Thyroid gland (tissue), 4 donors: Measurements from ENCODE around the gene LDAH. TPM values are rescaled to one million over a fixed set of nuclear protein-coding genes. Genes with fewer than 3 reads are reported as not detected.

Experiments used
- DNase-seq, 2 donors: peaks; one replicate each; pipeline ENCODE4 v3.0.0-alpha.2; 2019
- H3K27ac ChIP-seq, 3 donors: fragments of 200-600 bp; sonication (generic); 1 replicate in 2 of 3; 2 replicates in 1 of 3; pipeline ENCODE4 v1.5.1; 2016 to 2019; ENCODE audit warnings: mild to moderate bottlenecking in 1 of 3, moderate library complexity in 1 of 3
- H3K27me3 ChIP-seq: fragments of 200-600 bp; sonication (generic); one replicate; pipeline ENCODE4 v1.5.1; 2019
- H3K36me3 ChIP-seq, 2 donors: fragments of 200-600 bp; sonication (generic); one replicate each; pipeline ENCODE4 v1.5.1; 2016 to 2019
- H3K4me1 ChIP-seq, 2 donors: fragments of 200-600 bp; sonication (generic); one replicate each; pipeline ENCODE4 v1.5.1; 2017 to 2019
- H3K4me3 ChIP-seq, 3 donors: fragments of 200-600 bp; sonication (generic); replicated peaks in 1 of 3; 1 replicate in 2 of 3; 2 replicates in 1 of 3; pipeline ENCODE4 v1.5.1; 2016; ENCODE audit warnings: mild to moderate bottlenecking in 1 of 3
- H3K9me3 ChIP-seq: fragments of 200-600 bp; sonication (generic); one replicate; pipeline ENCODE4 v1.5.1; 2017
- POLR2A ChIP-seq, 2 donors: fragments of 450-650 bp; IDR thresholded peaks; one replicate each; pipeline ENCODE4 v1.6.1; 2017; ENCODE audit warnings: antibody characterized with exemption in 2 of 2, mild to moderate bottlenecking in 2 of 2, moderate library complexity in 1 of 2
- WGBS, 2 donors: methylation state at CpG; one replicate each; pipeline ENCODE4 v1.1.5; 2017; 5-methylcytosine and 5-hydroxymethylcytosine counted together
- intact Hi-C: fragments of 100-400 bp; cut with DNase I; formaldehyde crosslinking; loops from one replicate; pipeline ENCODE4 v1.15.1; 2023
- total RNA-seq, 4 donors: library from RNA; depleted of rRNA; stranded (reverse); fragments of >200 nt; gene quantifications; one replicate each; pipeline ENCODE4 v1.2.3, GENCODE V29; 2016
- TF ChIP-seq, protein P1 (sequence below), 6 experiments: fragments of 200-600 bp in 3 of 6; fragments of 450-650 bp in 3 of 6; sonication (generic) in 3 of 6; IDR thresholded peaks; one replicate each; pipeline ENCODE4 v1.5.1; 2016 to 2019; ENCODE audit warnings: antibody characterized with exemption in 6 of 6, mild to moderate bottlenecking in 2 of 6, inconsistent platforms in 1 of 6, moderate library complexity in 1 of 6

LDAH gene
- total RNA-seq, 4 donors from 2014 or later: 11.6 to 17.2 (median 16.2) TPM

GRCh38 chr2:20652673-20653575, 170.0 kb downstream of the LDAH start:
- H3K4me3 ChIP-seq: no peak overlapping the region
- TF ChIP-seq POLR2A (IDR thresholded peaks at IDR 0.05): no peak
- TF ChIP-seq, protein P1, sequence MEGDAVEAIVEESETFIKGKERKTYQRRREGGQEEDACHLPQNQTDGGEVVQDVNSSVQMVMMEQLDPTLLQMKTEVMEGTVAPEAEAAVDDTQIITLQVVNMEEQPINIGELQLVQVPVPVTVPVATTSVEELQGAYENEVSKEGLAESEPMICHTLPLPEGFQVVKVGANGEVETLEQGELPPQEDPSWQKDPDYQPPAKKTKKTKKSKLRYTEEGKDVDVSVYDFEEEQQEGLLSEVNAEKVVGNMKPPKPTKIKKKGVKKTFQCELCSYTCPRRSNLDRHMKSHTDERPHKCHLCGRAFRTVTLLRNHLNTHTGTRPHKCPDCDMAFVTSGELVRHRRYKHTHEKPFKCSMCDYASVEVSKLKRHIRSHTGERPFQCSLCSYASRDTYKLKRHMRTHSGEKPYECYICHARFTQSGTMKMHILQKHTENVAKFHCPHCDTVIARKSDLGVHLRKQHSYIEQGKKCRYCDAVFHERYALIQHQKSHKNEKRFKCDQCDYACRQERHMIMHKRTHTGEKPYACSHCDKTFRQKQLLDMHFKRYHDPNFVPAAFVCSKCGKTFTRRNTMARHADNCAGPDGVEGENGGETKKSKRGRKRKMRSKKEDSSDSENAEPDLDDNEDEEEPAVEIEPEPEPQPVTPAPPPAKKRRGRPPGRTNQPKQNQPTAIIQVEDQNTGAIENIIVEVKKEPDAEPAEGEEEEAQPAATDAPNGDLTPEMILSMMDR (IDR thresholded peaks at IDR 0.05): no peak
- WGBS, 2 donors: 94 to 98% methylated on average over 11 of the region's 11 CpGs
- no peak for DNase-seq
- H3K4me1 ChIP-seq: peaks cover 25 to 30% of the 10 kb centered on the region in 2 donors
- H3K27me3 ChIP-seq: no peaks in the 10 kb centered on the region
- H3K9me3 ChIP-seq: no peaks in the 10 kb centered on the region
- H3K27ac ChIP-seq: no peak overlapping the region
- no peaks in the 10 kb centered on the region for H3K36me3 ChIP-seq
- intact Hi-C loops: no loop called here

- 92 to 94% methylated on average over 7 of the region's 7 CpGs for WGBS, 2 donors
- Histone ChIP-seq H3K27me3 (no peaks in the 10 kb centered on the region), H3K9me3 (no peaks in the 10 kb centered on the region), H3K36me3 (no peaks in the 10 kb centered on the region), H3K27ac (no peak overlapping the region), H3K4me3 (no peak overlapping the region), H3K4me1 (peaks cover 25 to 31% of the 10 kb centered on the region in 2 donors)
- TF ChIP-seq, protein P1 (IDR thresholded peaks at IDR 0.05): no peak
- no peak for TF ChIP-seq POLR2A (IDR thresholded peaks at IDR 0.05)
- intact Hi-C loops: no loop called here
- DNase-seq: no peak
Measured at GRCh38 chr2:20652141-20652540, 170.8 kb downstream of the LDAH start.

- DNase-seq: no peak
- intact Hi-C loops: no loop called here
- TF ChIP-seq, protein P1 (IDR thresholded peaks at IDR 0.05): no peak
- no peak for TF ChIP-seq POLR2A (IDR thresholded peaks at IDR 0.05)
- Histone ChIP-seq H3K27me3 (no peaks in the 10 kb centered on the region), H3K27ac (peak overlapping the region in 2 of 3 donors; percentile 70 to 91), H3K9me3 (no peaks in the 10 kb centered on the region), H3K36me3 (no peaks in the 10 kb centered on the region), H3K4me3 (peak overlapping the region in 2 of 3 donors; percentile 85 to 93), H3K4me1 (peaks cover 25 to 31% of the 10 kb centered on the region in 2 donors)
- 73 to 75% methylated on average over 7 of the region's 7 CpGs for WGBS, 2 donors
Measured at GRCh38 chr2:20651731-20652099, 171.2 kb downstream of the LDAH start.

GRCh38 chr2:20650877-20651730, 171.8 kb downstream of the LDAH start, which contains the start of gene HS1BP3:
Gene HS1BP3, minus strand, starts transcription at chr2:20651098. Its CDS starts 35 bp downstream, at chr2:20651063.
- TF ChIP-seq, protein P1 (IDR thresholded peaks at IDR 0.05): peak; percentile 11 to 100 (median 94)
- peak; percentile 66 to 92 for TF ChIP-seq POLR2A (IDR thresholded peaks at IDR 0.05)
- DNase-seq: peak; percentile 82 to 85
- H3K36me3 ChIP-seq: no peaks in the 10 kb centered on the region
- peaks cover 25 to 31% of the 10 kb centered on the region in 2 donors for H3K4me1 ChIP-seq
- WGBS, 2 donors: 2 to 3% methylated on average over 11 to 19 of the region's 72 CpGs
- no peaks in the 10 kb centered on the region for H3K9me3 ChIP-seq
- H3K27ac ChIP-seq: peak within 1 kb of the TSS; percentile 62 to 98 (median 91)
- intact Hi-C loops: no loop called here
- H3K27me3 ChIP-seq: no peaks in the 10 kb centered on the region
- peak within 1 kb of the TSS; percentile 85 to 93 (median 93) for H3K4me3 ChIP-seq
